ENCODE measurements around the gene RTN1. TPM values are rescaled to one million over a fixed set of nuclear protein-coding genes. Genes with fewer than 3 reads are reported as not detected.
"Not testable (repeated sequence)": the region's sequence is repeated elsewhere in the genome, so short reads cannot be mapped to it uniquely, and the experiment has no call there.

RTN1 gene
- total RNA-seq, 1 donor from 2014 or later: 3.7 TPM

DNA sequence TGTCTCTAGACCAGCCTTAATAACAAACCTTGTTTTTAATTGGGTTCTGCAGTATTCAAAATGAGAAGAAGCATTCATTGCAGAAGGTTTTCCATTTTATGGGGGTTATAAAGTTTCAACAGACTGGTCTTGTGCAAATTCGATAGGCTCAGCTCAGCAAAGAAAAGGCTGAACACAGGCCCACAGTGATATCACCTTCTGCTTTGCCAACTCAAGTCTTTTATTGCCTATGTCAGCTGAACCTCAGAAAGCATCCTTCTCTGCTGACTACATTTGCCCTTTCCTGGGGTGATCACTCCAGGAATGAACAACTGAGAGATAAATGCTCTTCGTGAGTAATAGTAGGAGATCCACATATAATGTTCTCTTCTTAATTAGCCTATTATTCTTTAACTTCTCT is 159.5 kb downstream of the RTN1 start:
- no peak for DNase-seq (ENCODE audit: extremely low read depth, low read depth, low spot score)

DNA sequence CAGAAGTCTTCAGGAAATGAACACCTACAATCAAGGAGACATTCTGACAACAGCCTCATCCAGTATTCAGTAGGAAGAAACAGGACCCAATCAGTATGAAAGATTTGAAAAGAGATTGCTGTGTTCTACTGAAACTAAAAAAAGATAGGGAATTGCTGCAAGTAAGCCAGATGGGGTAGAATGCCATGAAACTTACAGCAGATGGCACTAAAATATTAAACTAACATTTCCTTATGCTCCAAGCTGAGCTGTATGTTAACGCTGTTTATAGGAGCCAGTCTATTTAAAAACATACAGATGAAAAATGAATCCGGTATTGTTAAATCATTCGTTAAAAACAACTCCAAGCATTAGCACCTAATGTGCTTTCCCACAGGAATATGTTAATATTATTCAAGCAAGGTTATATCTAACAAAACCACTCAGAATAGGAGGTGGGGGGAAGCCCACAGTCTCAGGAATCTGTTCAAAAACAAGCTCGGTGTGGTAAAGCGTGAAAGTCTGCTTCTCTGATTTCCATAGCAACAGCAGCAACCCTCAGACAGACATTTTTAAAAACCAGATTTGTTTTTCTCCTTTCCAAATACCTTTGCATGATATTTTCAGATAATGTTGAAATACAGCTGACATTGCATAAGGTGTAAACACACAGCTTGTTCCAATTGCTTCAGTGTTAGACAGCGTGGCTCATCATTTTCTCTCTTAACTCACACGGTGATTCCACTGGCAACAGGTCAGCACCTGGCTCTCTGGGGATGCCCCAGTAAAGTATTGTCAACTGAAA is 162.6 kb downstream of the RTN1 start:
- no peak for DNase-seq (ENCODE audit: extremely low read depth, low read depth, low spot score)

DNA sequence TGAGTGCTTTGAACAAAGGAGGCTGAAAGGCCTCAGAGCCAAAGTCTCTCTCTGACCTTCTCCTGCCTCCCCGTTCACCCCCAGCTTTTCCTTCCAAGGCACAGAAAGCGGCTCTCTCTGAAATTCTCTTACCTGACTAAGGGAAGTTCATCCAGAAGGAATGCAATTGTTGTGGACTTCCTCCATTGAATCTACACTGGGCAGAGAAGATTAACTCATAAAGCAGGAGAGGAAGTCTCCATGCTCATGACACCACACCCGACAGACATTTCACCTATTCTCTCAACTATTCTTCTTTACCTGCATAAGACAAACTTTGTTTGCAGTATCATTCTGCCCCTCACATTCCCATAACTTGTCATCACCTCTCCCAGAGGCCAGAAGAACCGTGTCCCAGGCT is 164.7 kb downstream of the RTN1 start:
- no peak for DNase-seq (ENCODE audit: extremely low read depth, low read depth, low spot score)

GRCh38 chr14:59705245-59705644 is 165.3 kb downstream of the RTN1 start:
- DNase-seq (ENCODE audit: extremely low read depth, low read depth, low spot score): no peak

DNA sequence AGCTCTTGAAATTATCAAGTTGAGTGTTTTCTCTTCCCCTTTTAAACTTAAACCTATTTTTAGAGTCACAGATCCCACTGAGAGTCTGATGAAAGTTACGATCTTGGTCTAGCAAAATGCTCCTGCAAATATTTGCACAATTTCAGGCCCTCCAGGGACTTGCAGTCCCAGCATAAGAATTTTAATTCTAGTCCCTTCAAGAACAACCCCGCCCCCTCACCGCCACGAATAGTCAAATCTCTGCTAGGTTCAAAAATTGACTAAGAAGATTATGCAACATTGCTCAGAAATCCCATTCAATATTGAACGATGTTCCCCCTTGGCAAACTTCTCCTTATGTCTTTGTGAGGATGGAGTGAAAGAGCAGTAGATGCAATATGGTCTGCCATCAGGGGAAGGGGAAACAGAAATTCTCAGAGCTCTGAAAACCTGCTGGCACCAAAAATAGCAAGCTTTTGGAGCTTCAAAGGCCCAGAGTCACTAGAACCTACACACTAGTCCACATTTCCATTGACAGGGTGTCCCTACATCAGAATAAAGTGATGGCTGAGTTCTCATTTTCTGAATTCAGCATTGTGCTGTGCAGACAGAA is 166.4 kb downstream of the RTN1 start:
- no peak for DNase-seq (ENCODE audit: extremely low read depth, low read depth, low spot score)

- DNase-seq (ENCODE audit: extremely low read depth, low read depth, low spot score): no peak
These were observed 171.1 kb downstream of the RTN1 start for GRCh38 chr14:59699442-59699841.

DNA sequence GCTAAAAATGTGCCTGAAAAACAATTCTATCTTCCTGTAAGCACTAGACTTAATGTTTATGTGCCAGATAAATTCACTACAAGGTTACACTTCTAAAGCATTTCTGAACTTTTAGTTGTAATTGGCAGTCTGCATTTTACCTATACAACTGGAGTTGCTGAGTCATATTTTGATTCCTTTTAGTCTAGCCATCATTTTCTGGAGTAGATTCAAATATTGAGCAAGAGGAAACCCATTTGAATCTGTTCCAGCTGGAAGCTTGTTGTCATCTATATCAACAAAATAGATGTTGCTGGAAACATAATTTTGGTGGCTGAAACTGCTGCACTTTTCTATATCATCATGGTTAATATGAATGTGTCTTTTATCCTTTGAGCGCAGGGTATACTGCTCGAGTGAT is 171.8 kb downstream of the RTN1 start:
- no peak for DNase-seq (ENCODE audit: extremely low read depth, low read depth, low spot score)

DNA sequence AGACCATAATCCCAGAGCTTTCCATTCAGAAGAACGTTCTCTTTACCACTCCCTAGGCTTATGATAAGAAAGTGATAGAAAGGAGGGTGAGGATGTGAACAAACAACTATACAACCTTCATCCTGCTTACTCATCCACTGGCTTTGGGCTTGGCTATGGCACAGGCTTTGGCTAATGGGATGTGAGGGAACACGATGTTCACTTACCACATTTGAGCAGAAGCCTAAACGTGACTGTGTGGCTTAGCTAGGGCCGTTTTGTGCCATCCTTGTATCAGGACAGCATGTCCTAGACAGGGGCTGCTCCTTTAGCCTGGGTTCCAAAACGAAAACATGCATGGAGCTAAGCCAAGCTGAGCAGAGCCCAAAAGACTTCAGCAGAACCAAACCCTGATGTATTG is 175.4 kb downstream of the RTN1 start:
- no peak for DNase-seq (ENCODE audit: extremely low read depth, low read depth, low spot score)

- no peak for DNase-seq (ENCODE audit: extremely low read depth, low read depth, low spot score)
These were observed 179.3 kb downstream of the RTN1 start for GRCh38 chr14:59691266-59691665.

DNA sequence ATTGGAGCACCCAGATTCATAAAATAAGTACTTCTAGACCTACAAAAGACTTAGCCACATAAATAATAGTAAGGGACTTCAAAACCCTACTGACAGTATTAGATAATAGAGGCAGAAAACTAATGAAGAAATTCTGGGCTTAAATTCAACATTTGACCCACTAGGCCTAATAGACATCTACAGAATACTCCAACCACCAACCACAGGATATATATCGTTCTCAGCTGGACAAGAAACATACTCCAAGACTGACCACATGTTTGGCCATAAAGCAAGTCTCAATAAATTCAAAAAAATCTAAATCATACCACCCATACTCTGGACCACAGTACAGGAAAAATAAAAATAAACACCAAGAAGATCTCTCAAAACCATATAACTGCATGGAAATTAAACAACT is 180.2 kb downstream of the RTN1 start:
- DNase-seq (ENCODE audit: extremely low read depth, low read depth, low spot score): no peak

- no peak for DNase-seq (ENCODE audit: extremely low read depth, low read depth, low spot score)
These were observed 182.1 kb downstream of the RTN1 start for GRCh38 chr14:59688224-59689170.

DNA sequence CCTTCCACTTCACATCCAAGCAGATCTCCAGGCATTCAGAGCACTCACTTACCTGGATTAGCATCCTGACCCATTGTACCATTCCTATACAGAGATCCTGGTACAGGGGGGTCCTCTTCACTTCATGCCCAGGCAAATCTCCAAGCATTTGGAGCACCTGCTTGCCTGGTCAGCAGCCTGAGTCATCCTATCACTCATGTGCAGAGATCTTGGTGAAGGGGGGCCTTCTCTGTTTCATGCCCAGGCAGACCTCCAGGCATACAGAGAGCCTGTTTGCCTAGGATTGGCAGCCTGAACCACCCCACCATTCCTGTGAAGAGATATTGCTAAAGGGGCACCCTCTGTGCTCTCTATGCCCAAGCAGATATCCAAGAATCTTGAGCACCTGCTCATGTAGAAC is 182.9 kb downstream of the RTN1 start:
- DNase-seq (ENCODE audit: extremely low read depth, low read depth, low spot score): no peak

GRCh38 chr14:59679872-59680271 is 190.7 kb downstream of the RTN1 start:
- no peak for DNase-seq (ENCODE audit: extremely low read depth, low read depth, low spot score)

GRCh38 chr14:59678352-59678751 is 192.2 kb downstream of the RTN1 start:
- no peak for DNase-seq (ENCODE audit: extremely low read depth, low read depth, low spot score)

DNA sequence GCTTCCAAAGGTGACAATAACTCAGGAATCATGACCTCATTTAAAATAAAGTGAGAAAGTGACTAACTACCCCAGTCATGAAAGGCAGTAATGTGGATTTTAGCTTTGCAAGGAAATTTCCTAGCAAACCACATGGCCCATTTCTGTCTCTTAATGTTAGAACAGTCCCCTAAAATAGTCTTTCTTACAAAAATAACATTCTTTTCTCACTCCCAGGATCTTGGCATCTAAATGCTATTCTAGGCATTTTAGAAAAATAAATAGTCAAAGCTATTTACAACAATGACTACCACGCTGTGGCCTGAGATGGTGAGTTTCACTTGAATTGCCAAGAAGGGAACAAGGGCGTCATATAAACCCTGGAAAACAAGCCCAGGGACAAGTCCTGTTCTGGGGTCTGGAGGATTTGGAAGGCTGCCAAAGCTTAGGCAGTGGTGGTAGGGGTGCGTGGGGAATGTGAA is 192.8 kb downstream of the RTN1 start:
- DNase-seq (ENCODE audit: extremely low read depth, low read depth, low spot score): no peak

DNA sequence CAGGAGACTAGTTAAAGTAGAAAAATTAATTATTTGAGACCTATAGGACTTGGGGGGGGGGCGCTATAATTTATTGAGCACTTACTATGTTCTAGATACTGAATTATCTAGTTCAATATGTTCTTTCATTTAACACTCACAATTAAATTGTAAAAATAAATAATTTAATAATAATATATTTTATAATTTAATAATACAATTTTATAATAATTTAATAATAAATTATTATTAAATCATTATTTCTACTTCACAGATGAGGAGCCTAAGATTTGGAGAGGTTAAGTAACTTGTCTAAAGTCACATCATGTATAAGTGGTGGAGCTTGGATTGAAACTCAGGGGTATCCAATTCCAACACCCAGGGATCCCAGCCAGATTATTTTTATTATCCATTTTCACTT is 195.2 kb downstream of the RTN1 start:
- no peak for DNase-seq (ENCODE audit: extremely low read depth, low read depth, low spot score)

GRCh38 chr14:59664741-59665140 is 205.8 kb downstream of the RTN1 start:
- DNase-seq (ENCODE audit: extremely low read depth, low read depth, low spot score): no peak

GRCh38 chr14:59657769-59658168 is 212.8 kb downstream of the RTN1 start:
- DNase-seq (ENCODE audit: extremely low read depth, low read depth, low spot score): no peak

DNA sequence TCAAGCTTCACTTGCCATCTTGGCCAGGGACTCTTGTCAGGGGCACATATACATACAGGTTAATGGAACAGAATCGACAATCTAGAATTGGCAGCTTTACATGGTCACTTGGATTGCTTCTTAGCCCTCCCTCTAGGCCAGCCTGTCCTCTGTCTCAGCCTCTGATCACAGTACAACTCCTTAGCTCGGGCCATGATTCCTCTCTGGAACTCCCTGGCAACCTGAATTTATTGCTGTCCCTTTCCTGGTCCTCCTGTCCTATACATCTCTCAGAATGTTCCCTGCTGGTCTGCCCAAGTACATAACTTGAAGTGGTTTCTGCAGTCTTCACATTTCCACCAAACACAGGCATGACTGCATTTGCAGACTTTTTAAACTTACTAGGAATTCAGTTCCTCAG is 214.1 kb downstream of the RTN1 start:
- no peak for DNase-seq (ENCODE audit: extremely low read depth, low read depth, low spot score)

GRCh38 chr14:59654131-59654530 is 216.4 kb downstream of the RTN1 start:
- not testable (repeated sequence) for DNase-seq (ENCODE audit: extremely low read depth, low read depth, low spot score)

DNA sequence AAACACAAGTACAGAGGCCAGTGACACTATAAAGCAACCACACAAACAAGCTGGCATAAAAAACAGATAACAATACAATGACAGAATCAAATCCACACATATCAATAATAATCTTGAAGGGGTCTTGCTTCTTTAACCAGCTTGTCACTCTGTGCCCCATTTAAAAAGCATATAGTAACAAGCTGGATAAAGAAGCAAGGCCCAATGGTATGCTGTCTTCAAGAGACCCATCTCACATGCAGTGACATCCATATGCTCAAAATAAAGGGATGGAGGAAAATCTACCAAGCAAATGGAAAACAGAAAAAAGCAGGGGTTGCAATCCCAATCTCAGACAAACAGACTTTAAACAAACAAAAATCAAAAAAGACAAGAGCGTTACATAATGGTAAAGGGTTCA is 223.7 kb downstream of the RTN1 start:
- DNase-seq (ENCODE audit: extremely low read depth, low read depth, low spot score): not testable (repeated sequence)

Measured in glomerular endothelial cell (primary cell).